HG03066 (cell line): ENCODE results near the gene CILP.

Experiments used
- ATAC-seq: cut with Tn5 transposase; IDR thresholded peaks from one replicate; pipeline ENCODE4 v1.9.1; 2021; ENCODE audit warnings: low read depth; ENCODE audit not compliant: unreplicated experiment

CILP gene

GRCh38 chr15:65164139-65164538 is 47.1 kb downstream of the CILP start:
- no peak for ATAC-seq

- ATAC-seq, result no peak
Observed at GRCh38 chr15:65163041-65163440, 48.2 kb downstream of the CILP start.

- ATAC-seq, result no peak
Observed at GRCh38 chr15:65156692-65157091, 54.6 kb downstream of the CILP start.

GRCh38 chr15:65154720-65155119 is 56.6 kb downstream of the CILP start:
- ATAC-seq, result no peak

GRCh38 chr15:65147902-65148301 is 63.4 kb downstream of the CILP start:
- ATAC-seq, result no peak

GRCh38 chr15:65146438-65146837 is 64.8 kb downstream of the CILP start:
- no peak for ATAC-seq
